K562 (cell line): ENCODE results near the gene KLC1. TPM values are rescaled to one million over a fixed set of nuclear protein-coding genes. Genes with fewer than 3 reads are reported as not detected.
A peak's percentile ranks its signal among the peaks of the same experiment; 100 is the strongest.

ENCODE experiments used
- HMGN3 ChIP-seq: IDR thresholded peaks from 2 replicates; pipeline ENCODE4 v1.6.1; 2011; ENCODE audit warnings: borderline replicate concordance, low read depth, mild to moderate bottlenecking, mixed read lengths, low read length; ENCODE audit not compliant: insufficient read length; ENCODE audit errors: extremely low read depth
- RB1 ChIP-seq: fragments of 450-650 bp; IDR thresholded peaks from 2 replicates; pipeline ENCODE4 v1.6.1; 2017; ENCODE audit warnings: low read depth, mild to moderate bottlenecking
- TAF1 ChIP-seq: IDR thresholded peaks from 2 replicates; pipeline ENCODE4 v1.6.1; 2011; ENCODE audit warnings: mild to moderate bottlenecking, low read length, moderate library complexity; ENCODE audit not compliant: insufficient read depth, control insufficient read depth, severe bottlenecking; ENCODE audit errors: extremely low read depth
- ZC3H8 ChIP-seq: fragments of 450-650 bp; IDR thresholded peaks from 2 replicates; pipeline ENCODE4 v1.6.1; 2017
- ZNF766 ChIP-seq: fragments of 200-800 bp; sonication (Bioruptor generic); conservative IDR thresholded peaks from 2 replicates; pipeline ENCODE4 v1.6.1; 2016; ENCODE audit warnings: missing genetic modification characterization, missing compliant biosample characterization
- ZNF830 ChIP-seq: fragments of 250-450 bp; sonication (Bioruptor Pico); IDR thresholded peaks from 2 replicates; pipeline ENCODE4 v1.5.0; 2021; ENCODE audit warnings: mild to moderate bottlenecking
- polyA plus RNA-seq, 8 experiments: library from polyadenylated mRNA; depleted of rRNA in 4 of 8; stranded (reverse) in 5 of 8; unstranded in 3 of 8; fragments of >200 nt; fragmentation: Nextera tagmentation in 2 of 8; fragmentation: Illumina TruSeq in 1 of 8; extraction: Ambion mirVana in 2 of 8; extraction: Trizol in 1 of 8; gene quantifications; 2 replicates each; pipeline versions ENCODE4 v1.2.1 to v1.2.3, GENCODE V29; 2011 to 2014; ENCODE audit warnings: inconsistent platforms in 1 of 8, missing spikeins in 1 of 8
- total RNA-seq, 7 experiments: library from RNA; depleted of rRNA in 6 of 7; stranded (reverse); fragments of >200 nt in 6 of 7; fragmentation: Illumina TruSeq in 2 of 7; extraction: Trizol in 2 of 7; gene quantifications; 2 replicates each; pipeline versions ENCODE4 v1.2.1 to v1.2.3, GENCODE V29; 2011 to 2021; ENCODE audit warnings: low replicate concordance in 1 of 7
- TF ChIP-seq, protein P1 (sequence below): fragments of 200-800 bp; sonication (Bioruptor generic); IDR thresholded peaks from 2 replicates; pipeline ENCODE4 v1.6.1; 2016; ENCODE audit warnings: missing genetic modification characterization, missing compliant biosample characterization
- TF ChIP-seq, protein P2 (sequence below): fragments of 450-650 bp; IDR thresholded peaks from 2 replicates; pipeline ENCODE4 v1.6.1; 2018; ENCODE audit warnings: mild to moderate bottlenecking, low read depth; ENCODE audit not compliant: partially characterized antibody
- TF ChIP-seq, protein P3 (sequence below), 2 experiments: fragments of 450-650 bp; conservative IDR thresholded peaks; 2 replicates each; pipeline ENCODE4 v1.6.1; 2017; ENCODE audit warnings: mild to moderate bottlenecking in 2 of 2, moderate library complexity in 2 of 2
- TF ChIP-seq, protein P4 (sequence below): sonication (generic); formaldehyde crosslinking; IDR thresholded peaks from 2 replicates; pipeline ENCODE4 v1.8.1; 2022; ENCODE audit warnings: missing genetic modification reagents
- TF ChIP-seq, protein P5 (sequence below), 2 experiments: IDR thresholded peaks; 2 replicates each; pipeline ENCODE4 v1.6.1; 2011; ENCODE audit warnings: borderline replicate concordance in 1 of 2, control low read depth in 1 of 2, low read depth in 1 of 2, low read length in 1 of 2, mild to moderate bottlenecking in 1 of 2, mixed read lengths in 1 of 2, moderate library complexity in 1 of 2; ENCODE audit not compliant: insufficient read depth in 1 of 2, insufficient read length in 1 of 2, poor library complexity in 1 of 2, severe bottlenecking in 1 of 2; ENCODE audit errors: extremely low read depth in 1 of 2
- TF ChIP-seq, protein P6 (sequence below): fragments of 250-450 bp; sonication (Bioruptor Pico); IDR thresholded peaks from 2 replicates; pipeline ENCODE4 v1.8.0; 2021; ENCODE audit warnings: borderline replicate concordance, mild to moderate bottlenecking, moderate library complexity; ENCODE audit not compliant: poor library complexity, severe bottlenecking

Gene KLC1
- total and polyA plus RNA-seq, 9 of the 15 experiments (the other 6 are each of a cell fraction or from before 2014, with no cell fraction given) = 4.9 to 134 (median 54.8) TPM

DNA sequence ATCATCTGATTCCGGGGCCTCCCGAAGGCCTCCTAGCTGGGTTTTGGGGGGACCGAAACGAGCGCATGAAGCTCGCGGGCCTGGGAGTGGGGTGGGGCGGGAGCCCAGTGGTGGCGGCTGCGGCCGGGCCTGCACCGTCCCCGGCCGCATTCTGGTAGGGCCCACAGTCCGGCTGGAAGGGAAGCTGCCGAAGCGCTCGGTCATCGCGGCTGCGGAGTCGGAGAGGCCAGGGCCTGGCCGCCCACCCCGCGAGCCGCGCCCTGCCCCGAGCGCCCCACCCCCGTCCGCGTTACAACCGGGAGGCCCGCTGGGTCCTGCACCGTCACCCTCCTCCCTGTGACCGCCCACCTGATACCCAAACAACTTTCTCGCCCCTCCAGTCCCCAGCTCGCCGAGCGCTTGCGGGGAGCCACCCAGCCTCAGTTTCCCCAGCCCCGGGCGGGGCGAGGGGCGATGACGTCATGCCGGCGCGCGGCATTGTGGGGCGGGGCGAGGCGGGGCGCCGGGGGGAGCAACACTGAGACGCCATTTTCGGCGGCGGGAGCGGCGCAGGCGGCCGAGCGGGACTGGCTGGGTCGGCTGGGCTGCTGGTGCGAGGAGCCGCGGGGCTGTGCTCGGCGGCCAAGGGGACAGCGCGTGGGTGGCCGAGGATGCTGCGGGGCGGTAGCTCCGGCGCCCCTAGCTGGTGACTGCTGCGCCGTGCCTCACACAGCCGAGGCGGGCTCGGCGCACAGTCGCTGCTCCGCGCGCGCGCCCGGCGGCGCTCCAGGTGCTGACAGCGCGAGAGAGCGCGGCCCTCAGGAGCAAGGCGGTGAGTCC, at the start of gene KLC1 (continued):
- TF ChIP-seq, protein P1, sequence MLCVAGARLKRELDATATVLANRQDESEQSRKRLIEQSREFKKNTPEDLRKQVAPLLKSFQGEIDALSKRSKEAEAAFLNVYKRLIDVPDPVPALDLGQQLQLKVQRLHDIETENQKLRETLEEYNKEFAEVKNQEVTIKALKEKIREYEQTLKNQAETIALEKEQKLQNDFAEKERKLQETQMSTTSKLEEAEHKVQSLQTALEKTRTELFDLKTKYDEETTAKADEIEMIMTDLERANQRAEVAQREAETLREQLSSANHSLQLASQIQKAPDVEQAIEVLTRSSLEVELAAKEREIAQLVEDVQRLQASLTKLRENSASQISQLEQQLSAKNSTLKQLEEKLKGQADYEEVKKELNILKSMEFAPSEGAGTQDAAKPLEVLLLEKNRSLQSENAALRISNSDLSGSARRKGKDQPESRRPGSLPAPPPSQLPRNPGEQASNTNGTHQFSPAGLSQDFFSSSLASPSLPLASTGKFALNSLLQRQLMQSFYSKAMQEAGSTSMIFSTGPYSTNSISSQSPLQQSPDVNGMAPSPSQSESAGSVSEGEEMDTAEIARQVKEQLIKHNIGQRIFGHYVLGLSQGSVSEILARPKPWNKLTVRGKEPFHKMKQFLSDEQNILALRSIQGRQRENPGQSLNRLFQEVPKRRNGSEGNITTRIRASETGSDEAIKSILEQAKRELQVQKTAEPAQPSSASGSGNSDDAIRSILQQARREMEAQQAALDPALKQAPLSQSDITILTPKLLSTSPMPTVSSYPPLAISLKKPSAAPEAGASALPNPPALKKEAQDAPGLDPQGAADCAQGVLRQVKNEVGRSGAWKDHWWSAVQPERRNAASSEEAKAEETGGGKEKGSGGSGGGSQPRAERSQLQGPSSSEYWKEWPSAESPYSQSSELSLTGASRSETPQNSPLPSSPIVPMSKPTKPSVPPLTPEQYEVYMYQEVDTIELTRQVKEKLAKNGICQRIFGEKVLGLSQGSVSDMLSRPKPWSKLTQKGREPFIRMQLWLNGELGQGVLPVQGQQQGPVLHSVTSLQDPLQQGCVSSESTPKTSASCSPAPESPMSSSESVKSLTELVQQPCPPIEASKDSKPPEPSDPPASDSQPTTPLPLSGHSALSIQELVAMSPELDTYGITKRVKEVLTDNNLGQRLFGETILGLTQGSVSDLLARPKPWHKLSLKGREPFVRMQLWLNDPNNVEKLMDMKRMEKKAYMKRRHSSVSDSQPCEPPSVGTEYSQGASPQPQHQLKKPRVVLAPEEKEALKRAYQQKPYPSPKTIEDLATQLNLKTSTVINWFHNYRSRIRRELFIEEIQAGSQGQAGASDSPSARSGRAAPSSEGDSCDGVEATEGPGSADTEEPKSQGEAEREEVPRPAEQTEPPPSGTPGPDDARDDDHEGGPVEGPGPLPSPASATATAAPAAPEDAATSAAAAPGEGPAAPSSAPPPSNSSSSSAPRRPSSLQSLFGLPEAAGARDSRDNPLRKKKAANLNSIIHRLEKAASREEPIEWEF (CRISPR knock-in tag) = 0 out of 2 replicates have a peak, but pooled peaks have one; percentile 46
- TF ChIP-seq ZC3H8 (no peak), ZNF830 (no peak), RB1 (peak; percentile 52; the same call in 1 of the 2 replicates), ZNF766 (CRISPR knock-in tag) (peak; percentile 38; the same call in 1 of the 2 replicates), TAF1 (peak; percentile 75), HMGN3 (peak; percentile 41)
- TF ChIP-seq, protein P2, sequence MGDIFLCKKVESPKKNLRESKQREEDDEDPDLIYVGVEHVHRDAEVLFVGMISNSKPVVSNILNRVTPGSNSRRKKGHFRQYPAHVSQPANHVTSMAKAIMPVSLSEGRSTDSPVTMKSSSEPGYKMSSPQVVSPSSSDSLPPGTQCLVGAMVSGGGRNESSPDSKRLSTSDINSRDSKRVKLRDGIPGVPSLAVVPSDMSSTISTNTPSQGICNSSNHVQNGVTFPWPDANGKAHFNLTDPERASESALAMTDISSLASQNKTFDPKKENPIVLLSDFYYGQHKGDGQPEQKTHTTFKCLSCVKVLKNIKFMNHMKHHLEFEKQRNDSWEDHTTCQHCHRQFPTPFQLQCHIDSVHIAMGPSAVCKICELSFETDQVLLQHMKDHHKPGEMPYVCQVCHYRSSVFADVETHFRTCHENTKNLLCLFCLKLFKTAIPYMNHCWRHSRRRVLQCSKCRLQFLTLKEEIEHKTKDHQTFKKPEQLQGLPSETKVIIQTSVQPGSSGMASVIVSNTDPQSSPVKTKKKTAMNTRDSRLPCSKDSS = no peak
- TF ChIP-seq, protein P3, sequence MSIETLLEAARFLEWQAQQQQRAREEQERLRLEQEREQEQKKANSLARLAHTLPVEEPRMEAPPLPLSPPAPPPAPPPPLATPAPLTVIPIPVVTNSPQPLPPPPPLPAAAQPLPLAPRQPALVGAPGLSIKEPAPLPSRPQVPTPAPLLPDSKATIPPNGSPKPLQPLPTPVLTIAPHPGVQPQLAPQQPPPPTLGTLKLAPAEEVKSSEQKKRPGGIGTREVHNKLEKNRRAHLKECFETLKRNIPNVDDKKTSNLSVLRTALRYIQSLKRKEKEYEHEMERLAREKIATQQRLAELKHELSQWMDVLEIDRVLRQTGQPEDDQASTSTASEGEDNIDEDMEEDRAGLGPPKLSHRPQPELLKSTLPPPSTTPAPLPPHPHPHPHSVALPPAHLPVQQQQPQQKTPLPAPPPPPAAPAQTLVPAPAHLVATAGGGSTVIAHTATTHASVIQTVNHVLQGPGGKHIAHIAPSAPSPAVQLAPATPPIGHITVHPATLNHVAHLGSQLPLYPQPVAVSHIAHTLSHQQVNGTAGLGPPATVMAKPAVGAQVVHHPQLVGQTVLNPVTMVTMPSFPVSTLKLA (conservative IDR thresholded peaks at IDR 0.05) = peak; percentile 23 to 66; a peak in 2 of 4 replicates
- TF ChIP-seq, protein P4, sequence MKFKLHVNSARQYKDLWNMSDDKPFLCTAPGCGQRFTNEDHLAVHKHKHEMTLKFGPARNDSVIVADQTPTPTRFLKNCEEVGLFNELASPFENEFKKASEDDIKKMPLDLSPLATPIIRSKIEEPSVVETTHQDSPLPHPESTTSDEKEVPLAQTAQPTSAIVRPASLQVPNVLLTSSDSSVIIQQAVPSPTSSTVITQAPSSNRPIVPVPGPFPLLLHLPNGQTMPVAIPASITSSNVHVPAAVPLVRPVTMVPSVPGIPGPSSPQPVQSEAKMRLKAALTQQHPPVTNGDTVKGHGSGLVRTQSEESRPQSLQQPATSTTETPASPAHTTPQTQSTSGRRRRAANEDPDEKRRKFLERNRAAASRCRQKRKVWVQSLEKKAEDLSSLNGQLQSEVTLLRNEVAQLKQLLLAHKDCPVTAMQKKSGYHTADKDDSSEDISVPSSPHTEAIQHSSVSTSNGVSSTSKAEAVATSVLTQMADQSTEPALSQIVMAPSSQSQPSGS = peak; percentile 87; the same call in 1 of the 2 replicates
- TF ChIP-seq, protein P5, sequence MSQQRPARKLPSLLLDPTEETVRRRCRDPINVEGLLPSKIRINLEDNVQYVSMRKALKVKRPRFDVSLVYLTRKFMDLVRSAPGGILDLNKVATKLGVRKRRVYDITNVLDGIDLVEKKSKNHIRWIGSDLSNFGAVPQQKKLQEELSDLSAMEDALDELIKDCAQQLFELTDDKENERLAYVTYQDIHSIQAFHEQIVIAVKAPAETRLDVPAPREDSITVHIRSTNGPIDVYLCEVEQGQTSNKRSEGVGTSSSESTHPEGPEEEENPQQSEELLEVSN (IDR thresholded peaks at IDR 0.05; ENCODE audit: borderline replicate concordance in 1 of 2, extremely low read depth in 1 of 2, insufficient read depth in 1 of 2, insufficient read length in 1 of 2, low read depth in 1 of 2, low read length in 1 of 2, poor library complexity in 1 of 2, severe bottlenecking in 1 of 2) = peak in 1 of 2 experiments; percentile 29
- TF ChIP-seq, protein P6, sequence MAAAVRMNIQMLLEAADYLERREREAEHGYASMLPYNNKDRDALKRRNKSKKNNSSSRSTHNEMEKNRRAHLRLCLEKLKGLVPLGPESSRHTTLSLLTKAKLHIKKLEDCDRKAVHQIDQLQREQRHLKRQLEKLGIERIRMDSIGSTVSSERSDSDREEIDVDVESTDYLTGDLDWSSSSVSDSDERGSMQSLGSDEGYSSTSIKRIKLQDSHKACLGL (CRISPR knock-in tag) = no peak
